B cell (primary cell): Measurements from ENCODE around the gene TMEM253.

Source experiments
- EZH2 ChIP-seq: IDR thresholded peaks from 2 replicates; pipeline ENCODE4 v1.6.1; 2012; ENCODE audit warnings: borderline replicate concordance, low read depth, mild to moderate bottlenecking, moderate library complexity, low read length; ENCODE audit not compliant: insufficient read depth, poor library complexity, severe bottlenecking
- TF ChIP-seq, protein P1 (sequence below): fragments of 200-600 bp; IDR thresholded peaks from one replicate; pipeline ENCODE4 v1.8.0; 2022; ENCODE audit warnings: antibody characterized with exemption, mild to moderate bottlenecking

DNA sequence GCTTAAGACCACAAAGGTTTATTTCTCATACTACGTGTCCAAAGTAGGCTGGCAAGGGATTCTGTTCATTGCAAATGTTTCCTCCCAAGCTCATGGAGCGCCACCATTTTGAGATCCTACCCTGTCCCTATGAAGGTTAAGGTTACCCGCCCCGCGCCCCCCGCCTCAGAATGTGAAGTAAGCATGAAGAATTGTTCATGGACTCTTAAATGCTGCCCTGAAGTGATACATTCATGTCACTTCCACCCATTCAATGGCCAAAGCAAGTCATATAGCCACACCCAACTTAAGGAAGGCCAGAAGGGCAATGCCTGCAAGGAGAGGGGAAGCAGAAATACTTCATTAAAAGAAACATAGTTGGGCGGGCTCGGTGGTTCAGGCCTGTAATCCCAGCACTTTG is 4.2 kb downstream of the TMEM253 start:
- TF ChIP-seq, protein P1, sequence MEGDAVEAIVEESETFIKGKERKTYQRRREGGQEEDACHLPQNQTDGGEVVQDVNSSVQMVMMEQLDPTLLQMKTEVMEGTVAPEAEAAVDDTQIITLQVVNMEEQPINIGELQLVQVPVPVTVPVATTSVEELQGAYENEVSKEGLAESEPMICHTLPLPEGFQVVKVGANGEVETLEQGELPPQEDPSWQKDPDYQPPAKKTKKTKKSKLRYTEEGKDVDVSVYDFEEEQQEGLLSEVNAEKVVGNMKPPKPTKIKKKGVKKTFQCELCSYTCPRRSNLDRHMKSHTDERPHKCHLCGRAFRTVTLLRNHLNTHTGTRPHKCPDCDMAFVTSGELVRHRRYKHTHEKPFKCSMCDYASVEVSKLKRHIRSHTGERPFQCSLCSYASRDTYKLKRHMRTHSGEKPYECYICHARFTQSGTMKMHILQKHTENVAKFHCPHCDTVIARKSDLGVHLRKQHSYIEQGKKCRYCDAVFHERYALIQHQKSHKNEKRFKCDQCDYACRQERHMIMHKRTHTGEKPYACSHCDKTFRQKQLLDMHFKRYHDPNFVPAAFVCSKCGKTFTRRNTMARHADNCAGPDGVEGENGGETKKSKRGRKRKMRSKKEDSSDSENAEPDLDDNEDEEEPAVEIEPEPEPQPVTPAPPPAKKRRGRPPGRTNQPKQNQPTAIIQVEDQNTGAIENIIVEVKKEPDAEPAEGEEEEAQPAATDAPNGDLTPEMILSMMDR = no peak
- no peak for TF ChIP-seq EZH2
